HG02571 (cell line): ENCODE data around the gene GRM8.

Experiments
- ATAC-seq: cut with Tn5 transposase; IDR thresholded peaks from one replicate; pipeline ENCODE4 v1.9.1; 2021; ENCODE audit warnings: mild to moderate bottlenecking, moderate library complexity; ENCODE audit not compliant: unreplicated experiment

The GRM8 gene

DNA sequence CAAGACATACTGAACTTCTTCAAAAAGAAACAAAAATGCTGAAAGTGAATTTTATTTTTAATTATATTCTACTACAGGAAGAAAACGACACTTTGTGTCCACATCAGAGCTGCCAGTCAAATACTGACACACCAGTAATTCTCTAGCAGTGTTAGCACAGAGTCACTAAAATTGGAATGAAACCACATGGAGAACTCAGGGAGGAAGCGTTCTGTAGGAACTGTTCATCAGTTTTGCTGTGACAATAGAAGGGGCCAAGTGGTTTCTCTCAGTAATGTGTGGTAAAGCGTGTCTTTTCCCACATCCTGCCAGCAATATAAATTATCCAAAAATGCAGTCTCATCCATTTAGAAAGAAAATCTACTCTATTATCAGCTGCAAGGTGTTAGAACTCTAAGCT, 683.3 kb downstream of the GRM8 start:
- no peak for ATAC-seq

GRCh38 chr7:126557271-126557670, 695.5 kb downstream of the GRM8 start:
- ATAC-seq = no peak

GRCh38 chr7:126541406-126541805, 711.3 kb downstream of the GRM8 start:
- ATAC-seq = no peak

DNA sequence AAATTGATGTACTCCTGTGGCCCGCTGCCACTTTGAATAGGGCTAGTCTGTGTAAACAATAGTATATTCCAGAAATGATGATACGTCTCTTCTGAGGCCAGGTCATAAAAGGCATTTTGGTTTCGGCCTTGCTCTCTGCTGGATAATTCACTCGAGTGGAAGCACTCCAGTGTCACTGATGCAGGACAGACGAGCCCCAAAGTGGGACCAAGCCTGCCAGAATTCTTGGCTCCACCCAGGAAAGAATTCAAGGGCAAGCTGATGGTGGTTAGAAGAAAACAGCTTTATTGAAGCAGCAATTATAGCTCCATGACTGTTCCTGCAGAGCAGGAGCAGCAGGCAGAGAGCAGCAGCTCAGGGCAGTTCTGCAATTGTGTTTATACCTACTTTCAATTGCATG, 717.6 kb downstream of the GRM8 start:
- ATAC-seq = no peak

- no peak for ATAC-seq
Measured at GRCh38 chr7:126533715-126534114, 719.0 kb downstream of the GRM8 start.

GRCh38 chr7:126529833-126530232, 722.9 kb downstream of the GRM8 start:
- ATAC-seq = no peak

GRCh38 chr7:126529254-126529653, 723.5 kb downstream of the GRM8 start:
- ATAC-seq = no peak

DNA sequence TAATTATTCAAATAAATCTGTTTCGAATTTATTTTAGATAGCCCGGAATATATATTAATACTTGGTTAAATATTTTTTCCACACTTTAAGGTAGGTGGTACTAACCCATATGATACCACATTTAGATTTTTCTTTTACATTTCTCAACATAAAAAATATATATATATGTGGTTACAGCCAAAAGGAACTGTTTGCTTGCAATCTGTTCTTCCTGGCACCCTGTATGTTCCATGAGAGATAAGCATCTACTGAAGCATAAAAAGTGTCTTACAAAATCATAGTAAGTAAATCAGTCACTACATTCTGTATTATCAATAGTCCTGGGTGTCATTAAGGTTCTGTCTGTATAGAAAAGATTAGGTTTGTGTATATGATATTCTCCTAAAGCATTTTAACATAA, 726.8 kb downstream of the GRM8 start:
- ATAC-seq = no peak

GRCh38 chr7:126524967-126525366, 727.8 kb downstream of the GRM8 start:
- no peak for ATAC-seq

GRCh38 chr7:126511046-126511445, 741.7 kb downstream of the GRM8 start:
- no peak for ATAC-seq

- peak; percentile 83 for ATAC-seq
Measured at GRCh38 chr7:126501617-126502016, 751.1 kb downstream of the GRM8 start.

GRCh38 chr7:126499481-126499880, 753.3 kb downstream of the GRM8 start:
- ATAC-seq = no peak

DNA sequence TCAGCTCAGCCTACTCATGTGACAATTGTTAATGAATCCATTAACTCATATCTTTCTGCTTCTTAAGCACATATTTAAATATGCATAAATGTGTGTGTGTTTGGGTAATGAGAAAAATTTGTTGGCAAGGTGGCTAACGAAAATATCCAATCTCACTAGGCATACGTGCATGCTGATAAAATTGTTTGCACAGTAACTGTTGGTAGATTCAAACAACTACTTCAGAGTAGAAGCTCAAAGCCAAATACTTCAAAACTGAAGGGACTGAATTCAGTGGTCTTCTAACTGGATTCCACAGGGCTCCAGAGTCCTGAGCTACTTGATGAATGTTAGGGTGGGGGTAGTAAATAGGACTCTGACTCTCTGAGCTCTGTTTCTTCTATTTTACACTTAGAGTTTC, 757.0 kb downstream of the GRM8 start:
- ATAC-seq = no peak

- ATAC-seq = no peak
Measured at GRCh38 chr7:126495001-126495400, 757.7 kb downstream of the GRM8 start.

DNA sequence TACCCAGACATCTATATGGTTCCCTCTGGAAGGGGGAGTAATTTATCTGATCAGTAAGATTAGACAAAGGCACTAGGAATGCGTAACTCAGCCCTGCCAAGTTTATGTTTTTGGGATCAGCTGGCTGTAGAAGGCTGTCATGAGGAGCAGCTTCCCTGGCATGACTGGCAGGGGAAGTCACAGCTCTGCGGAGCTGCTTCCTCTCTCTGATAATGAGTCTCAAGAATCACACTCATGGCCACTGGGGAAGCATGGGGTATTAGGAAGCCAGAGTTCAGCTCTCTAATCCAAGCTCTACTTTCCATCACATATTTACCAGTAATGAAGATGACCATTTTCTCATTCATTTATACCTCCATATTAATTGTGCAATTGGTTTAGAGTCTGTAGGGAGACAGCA, 758.9 kb downstream of the GRM8 start:
- no peak for ATAC-seq

DNA sequence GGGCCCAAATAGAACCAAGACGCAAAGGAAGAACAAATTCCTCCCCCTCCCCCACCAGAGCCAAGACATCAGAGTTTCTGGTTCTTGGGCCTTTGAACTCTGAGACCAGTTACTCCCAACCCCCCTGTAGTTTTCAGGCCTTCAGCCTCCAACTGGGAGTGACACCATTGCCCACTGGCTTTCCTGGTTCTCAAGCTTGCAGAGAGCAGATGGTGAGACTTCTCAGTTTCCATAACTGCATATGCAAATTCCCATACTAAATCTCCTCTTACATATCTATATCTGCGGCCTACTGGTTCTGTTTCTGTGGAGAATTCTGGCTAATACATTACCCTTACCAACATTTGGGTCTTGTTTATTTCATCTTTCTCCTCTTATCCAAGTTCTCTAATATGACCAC, 762.9 kb downstream of the GRM8 start:
- no peak for ATAC-seq

DNA sequence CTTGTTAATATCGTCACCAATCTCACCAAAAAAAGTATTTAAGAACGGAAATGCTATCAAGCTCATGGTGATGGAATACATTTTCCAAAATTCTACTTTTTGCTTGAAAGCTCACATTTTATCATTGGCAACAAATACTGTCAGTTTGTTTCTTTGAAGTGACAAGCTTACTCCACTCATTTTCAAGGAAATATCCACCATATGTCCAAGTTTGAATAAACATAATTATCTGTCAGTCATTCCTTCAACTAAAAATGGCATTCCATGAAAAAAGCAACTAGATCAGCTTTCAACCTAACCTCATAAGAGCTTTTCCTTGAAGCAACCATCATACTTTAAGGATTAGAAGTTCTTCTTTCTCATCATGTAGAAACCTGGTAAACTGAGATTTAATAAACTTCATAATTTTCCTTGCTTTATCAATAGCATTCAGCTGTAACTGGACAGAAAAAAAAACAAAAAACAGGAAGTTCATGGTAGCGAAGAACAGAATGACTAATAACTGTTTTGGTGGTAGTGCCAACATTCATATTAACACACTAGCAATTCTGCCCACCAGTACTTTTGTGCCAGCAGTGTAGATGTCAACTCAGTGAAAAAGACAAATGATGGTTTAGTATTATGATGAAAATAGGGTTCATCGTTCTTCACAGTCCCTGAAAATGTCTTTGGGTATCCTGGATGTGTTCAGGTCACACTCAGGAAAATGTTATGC, 764.9 kb downstream of the GRM8 start:
- no peak for ATAC-seq

GRCh38 chr7:126486806-126487205, 765.9 kb downstream of the GRM8 start:
- no peak for ATAC-seq

GRCh38 chr7:126485791-126486190, 767.0 kb downstream of the GRM8 start:
- ATAC-seq = no peak

- ATAC-seq = no peak
Measured at GRCh38 chr7:126483972-126484371, 768.8 kb downstream of the GRM8 start.

DNA sequence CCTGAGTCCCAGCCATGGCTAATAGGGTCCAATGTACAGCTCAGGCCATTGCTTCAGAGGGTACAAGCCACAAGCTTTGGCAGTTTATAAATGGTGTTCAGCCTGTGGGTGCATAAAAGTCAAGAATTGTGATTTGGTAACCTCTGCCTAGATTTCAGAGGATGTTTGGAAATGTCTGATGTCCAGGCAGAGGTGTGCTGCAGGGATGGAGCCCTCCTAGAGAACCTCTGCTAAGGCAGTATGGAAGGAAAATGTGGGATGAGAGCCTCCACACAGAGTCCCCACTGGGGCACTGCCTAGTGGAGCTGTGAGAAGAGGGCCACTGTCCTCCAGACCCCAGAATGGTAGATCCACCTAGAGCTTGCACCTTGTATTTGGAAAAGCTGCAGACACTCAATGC, 779.9 kb downstream of the GRM8 start:
- ATAC-seq = no peak

DNA sequence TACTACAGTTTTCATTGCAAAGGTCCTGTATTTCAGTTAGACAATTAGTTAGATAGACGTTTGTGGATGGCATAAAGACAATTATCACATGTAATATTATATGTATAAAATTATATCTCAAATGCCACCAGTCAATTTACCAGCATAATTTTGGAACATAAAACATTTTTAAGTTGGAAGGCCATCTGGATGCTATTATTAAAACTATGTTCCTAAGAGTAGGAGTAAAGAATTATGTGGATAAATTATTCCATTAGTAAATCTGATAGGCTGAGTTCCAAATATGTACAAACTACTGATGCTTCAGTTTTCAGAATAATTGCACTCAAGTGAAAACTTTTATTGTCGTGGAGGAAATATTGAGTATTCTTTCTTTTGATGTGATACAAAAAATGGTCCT, 790.3 kb downstream of the GRM8 start:
- no peak for ATAC-seq

GRCh38 chr7:126460664-126461063, 792.1 kb downstream of the GRM8 start:
- no peak for ATAC-seq
